ENCODE measurements around the gene DMRTA1. TPM values are rescaled to one million over a fixed set of nuclear protein-coding genes. Genes with fewer than 3 reads are reported as not detected.

DMRTA1 gene
- 0.32 and 0.49 TPM in 2 replicates for total RNA-seq

GRCh38 chr9:22446589-22446949 lies at the start of gene DMRTA1:
Gene DMRTA1 (plus strand): TSS chr9:22446824. CDS start chr9:22447066, 242 bp downstream.

Measured in hair follicle dermal papilla cell (primary cell).